GM21528 (cell line): ENCODE data around the gene DMRTA1.
"Not testable (repeated sequence)": the region's sequence is repeated elsewhere in the genome, so short reads cannot be mapped to it uniquely, and the experiment has no call there.

Experiments used
- ATAC-seq: cut with Tn5 transposase; IDR thresholded peaks from one replicate; pipeline ENCODE4 v1.9.1; 2021; ENCODE audit warnings: mild to moderate bottlenecking, moderate library complexity; ENCODE audit not compliant: unreplicated experiment, low FRiP score

DMRTA1 gene

DNA sequence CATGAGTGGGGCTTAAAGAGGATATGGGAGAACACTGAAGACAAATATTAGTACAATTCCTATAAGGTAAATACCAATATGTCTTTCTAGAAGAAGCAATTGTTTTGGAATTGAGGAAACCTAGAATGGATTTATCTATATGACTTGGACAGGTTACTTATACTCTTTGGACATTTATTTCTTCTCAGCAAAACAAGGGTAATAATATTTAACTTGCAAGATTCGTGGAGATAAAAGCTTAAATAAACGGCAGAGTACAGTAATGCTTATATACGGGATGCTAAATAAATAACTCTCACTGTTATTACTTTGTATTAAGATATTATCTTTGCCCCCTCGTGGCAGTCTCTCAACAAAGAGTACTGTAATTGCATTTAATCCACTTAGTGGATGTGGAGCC lies 8.6 kb downstream of the DMRTA1 start:
- no peak for ATAC-seq

DNA sequence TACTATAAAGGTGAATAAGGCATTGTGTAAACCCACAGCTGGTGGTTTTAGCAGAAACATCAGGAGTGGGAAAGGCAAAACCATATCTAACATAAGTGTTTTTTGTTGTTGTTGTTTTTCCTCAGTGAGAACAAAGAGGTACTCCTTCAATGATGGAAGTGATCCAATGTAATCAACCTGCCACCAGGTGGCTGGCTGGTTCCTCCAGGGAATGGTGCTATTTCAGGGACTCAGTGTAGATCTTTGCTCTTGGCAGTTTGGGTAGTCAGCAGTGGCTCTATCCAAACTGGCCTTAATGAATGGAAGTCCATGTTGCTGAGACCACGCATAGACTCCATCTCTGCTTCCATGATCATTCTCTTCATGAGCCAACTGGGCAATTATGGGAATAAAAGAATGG lies 10.8 kb downstream of the DMRTA1 start:
- ATAC-seq: no peak

DNA sequence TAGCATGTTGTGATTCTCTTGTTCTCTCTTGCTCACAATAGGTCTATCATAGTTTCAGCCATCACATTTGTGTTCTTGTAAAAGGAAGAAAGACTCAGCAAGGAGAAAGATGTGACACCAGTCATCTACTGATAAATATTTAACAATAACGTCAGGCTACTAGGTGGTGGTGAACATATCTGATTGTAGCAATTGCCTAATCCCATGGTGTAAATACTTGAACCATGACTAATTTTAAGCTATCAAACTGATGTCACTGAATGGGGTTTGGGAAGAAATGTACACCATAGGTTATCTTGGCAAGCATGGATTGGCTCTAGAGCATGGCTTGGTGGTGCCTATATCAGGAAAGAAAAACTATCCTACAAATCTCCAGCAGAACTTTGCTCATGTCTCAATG lies 16.6 kb downstream of the DMRTA1 start:
- ATAC-seq: no peak

DNA sequence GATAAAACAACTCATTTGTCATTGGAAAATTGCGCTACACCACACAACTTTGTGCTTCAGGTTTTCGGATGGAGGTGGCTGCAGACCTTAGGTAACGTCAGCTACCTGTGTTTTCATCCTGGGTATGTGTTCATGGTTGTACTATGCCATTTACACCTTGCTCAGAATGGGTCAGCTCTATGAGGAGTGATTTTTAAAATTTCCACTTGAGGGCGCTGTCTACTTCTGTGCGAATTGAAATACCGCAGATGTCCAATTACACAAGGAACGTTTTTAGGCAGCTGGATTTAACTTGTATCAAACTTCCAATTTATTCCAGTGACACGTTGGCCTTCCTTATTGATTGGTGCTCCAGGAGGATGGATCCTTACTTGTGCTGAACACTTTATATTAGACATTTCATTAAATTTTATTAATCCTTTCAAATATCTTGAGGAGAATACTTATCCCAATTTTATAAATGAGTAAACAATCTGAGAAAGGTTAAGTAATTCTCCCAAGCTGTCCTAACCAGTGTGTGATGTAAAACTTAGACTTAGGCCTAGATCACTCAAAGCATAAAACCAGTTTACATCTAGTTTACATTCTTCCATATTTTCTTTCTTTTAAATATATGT lies 23.4 kb downstream of the DMRTA1 start:
- ATAC-seq: peak; percentile 85

DNA sequence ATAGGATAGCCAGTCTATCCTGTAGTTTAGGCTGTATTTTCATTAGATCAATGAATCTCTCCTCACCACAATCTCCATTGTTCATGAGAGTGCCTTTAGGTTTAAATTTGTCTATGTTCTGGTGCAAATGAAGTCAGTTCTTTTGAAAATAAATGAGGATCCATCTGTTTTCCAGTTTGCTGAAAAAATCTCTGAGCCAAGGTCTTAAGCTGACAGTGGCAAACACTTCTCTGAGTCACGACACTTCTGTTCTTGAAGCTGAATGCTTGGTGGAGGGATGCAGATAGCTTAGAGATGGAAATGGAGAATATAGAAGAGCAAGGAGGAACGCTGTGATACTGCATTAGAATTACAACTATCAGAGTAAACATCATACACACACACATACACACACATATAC lies 34.9 kb downstream of the DMRTA1 start:
- ATAC-seq: no peak

DNA sequence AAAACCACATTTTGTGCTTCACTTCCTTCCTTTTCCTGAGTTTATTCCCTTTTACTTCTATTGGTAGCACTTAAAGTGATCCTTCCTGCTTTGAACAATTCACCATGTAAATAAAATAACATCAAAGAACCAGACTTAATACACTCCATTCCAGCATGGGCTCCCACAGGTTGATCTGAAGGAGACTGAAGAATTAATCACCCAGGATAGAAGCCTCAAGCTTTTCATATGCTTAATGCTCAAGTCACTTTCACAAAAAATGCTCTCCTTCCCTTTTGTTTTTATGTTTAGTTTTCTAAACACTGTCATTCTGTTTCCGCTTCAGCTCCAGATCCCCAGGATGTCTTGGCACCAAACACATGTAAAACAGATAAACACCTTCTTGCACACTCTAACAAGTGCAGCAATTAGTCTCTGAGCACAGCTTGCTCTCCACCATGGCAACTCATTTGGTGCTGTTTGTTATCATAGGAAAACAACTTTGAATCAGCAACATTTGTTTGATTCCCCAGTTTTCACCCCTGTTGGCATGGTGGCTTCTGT lies 37.0 kb downstream of the DMRTA1 start:
- no peak for ATAC-seq

DNA sequence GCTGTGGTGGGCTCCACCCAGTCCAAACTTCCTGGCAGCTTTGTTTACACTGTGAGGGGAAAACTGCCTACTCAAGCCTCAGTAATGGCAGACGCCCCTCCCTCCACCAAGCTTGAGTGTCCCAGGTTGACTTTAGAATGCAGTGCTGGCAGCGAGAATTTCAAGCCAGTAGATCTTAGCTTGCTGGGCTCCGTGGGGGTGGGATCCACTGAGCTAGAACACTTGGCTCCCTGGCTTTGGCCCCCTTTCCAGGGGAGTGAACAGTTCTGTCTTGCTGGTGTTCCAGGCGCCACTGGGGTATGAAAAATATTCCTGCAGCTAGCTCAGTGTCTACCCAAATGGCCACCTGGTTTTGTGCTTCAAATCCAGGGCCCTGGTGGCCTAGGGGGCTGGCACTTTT lies 49.6 kb downstream of the DMRTA1 start:
- ATAC-seq: not testable (repeated sequence)
